GM12874 (cell line): ENCODE data around the gene LY6G6D.

Experiments
- CTCF ChIP-seq: IDR thresholded peaks from 2 replicates; pipeline ENCODE4 v1.5.1; 2011; ENCODE audit warnings: low read depth, mild to moderate bottlenecking, control low read depth, low read length, moderate library complexity; ENCODE audit not compliant: insufficient read depth

The LY6G6D gene

DNA sequence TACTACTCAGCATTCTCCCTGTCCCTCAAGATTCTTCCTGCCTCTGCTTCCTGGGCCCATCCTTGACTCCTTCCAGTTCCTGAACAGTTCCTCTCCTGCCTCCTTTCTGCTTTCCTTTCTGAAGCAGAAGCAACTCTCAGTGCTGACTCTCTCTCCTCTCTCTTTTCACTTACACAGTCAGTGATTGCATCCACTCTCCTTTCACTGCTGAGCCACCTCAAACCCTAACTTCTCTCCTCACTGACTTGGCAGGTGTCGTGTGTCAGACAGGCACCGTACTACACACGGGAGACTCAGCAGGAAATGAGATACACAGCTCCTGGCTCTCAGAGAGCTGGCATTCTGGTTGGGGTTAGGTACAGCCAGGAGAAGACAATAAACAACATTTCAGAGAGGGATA lies 17.6 kb upstream of the LY6G6D start:
- no peak for TF ChIP-seq CTCF

GRCh38 chr6:31700740-31701401 lies 14.3 kb upstream of the LY6G6D start:
- no peak for TF ChIP-seq CTCF

GRCh38 chr6:31701666-31702404 lies 13.3 kb upstream of the LY6G6D start:
- TF ChIP-seq CTCF: no peak

DNA sequence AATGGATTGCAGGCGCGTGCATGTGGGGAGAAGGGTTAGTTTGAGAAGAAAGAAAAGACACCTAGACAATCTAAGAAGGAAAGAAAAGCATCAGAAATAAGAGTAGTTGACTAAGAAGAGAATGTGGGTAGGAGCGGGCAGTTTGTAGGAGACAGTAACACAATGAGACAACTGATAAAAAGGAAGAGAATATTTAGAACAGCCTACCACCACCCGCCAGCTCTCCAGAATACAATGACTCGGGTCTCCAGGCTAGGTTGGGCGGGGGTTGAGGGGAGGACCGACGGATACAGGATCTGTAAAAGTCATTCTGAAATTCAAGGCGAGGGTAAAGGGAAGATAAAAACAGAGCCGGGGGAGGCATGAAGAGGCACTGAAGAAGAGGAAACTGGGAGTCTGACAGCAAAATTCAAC lies 12.7 kb upstream of the LY6G6D start:
- TF ChIP-seq CTCF: no peak

GRCh38 chr6:31702819-31703716 lies 12.1 kb upstream of the LY6G6D start, which contains the start of gene ABHD16A:
ABHD16A (minus strand) TSS chr6:31703324; CDS start chr6:31703281, 43 bp downstream.
- no peak for TF ChIP-seq CTCF

DNA sequence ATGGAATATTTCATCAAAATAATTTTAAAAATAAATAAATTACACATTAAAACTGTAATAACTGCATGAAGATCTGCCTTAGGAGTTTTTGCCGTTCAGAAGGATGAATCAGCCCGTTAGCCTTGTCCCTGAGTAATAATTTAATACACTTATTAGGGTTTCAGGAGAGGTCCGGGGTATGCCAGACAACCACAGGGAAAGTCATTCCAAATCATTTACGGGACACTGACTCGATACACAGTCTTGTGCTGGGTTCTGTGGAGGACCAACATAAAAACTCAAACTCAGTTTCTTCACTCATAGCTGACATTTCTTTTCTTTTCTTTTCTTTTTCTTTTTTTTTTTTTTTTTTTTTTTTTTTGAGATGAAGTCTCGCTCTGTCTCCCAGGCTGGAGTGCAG lies 9.2 kb upstream of the LY6G6D start:
- no peak for TF ChIP-seq CTCF

DNA sequence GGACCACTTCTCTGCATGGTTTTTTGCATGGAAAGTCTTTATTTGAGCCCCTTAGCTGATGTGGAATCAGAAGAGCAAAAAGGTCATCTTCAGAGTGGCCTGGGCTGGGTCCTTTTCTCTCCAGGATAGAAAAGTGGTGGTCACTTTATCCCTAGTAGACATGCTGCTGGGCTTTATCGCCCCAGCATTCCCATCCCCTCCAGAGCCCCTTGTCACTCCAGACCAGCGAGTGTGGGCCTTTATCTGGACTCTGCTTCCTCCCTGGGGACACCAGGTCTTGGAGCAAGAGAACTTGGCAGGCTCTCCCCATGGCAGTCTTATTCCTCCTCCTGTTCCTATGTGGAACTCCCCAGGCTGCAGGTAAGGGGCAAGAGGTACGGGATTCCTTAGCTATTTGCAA lies 8.5 kb upstream of the LY6G6D start, which contains the start of gene LY6G6F:
Gene LY6G6F (plus strand): TSS at position 268 of the 400 bp plus-strand sequence. CDS start 41 bp downstream, at position 309.
- no peak for TF ChIP-seq CTCF
